B cell (primary cell): ENCODE data around the gene SFSWAP.

ENCODE experiments used
- CTCF ChIP-seq: fragments of 200-600 bp; IDR thresholded peaks from one replicate; pipeline ENCODE4 v1.8.0; 2022; ENCODE audit warnings: antibody characterized with exemption, mild to moderate bottlenecking
- EZH2 ChIP-seq: IDR thresholded peaks from 2 replicates; pipeline ENCODE4 v1.6.1; 2012; ENCODE audit warnings: borderline replicate concordance, low read depth, mild to moderate bottlenecking, moderate library complexity, low read length; ENCODE audit not compliant: insufficient read depth, poor library complexity, severe bottlenecking

GRCh38 chr12:131728720-131729119 lies 17.8 kb downstream of the SFSWAP start:
- TF ChIP-seq CTCF: no peak
- TF ChIP-seq EZH2: no peak
